Kasumi-1 (cell line): ENCODE measurements around the gene SPG7.

Experiments used
- DNase-seq, 2 experiments: peaks; one replicate each; lab custom pipeline; 2025; lab: John Stamatoyannopoulos, UW

Gene SPG7

DNA sequence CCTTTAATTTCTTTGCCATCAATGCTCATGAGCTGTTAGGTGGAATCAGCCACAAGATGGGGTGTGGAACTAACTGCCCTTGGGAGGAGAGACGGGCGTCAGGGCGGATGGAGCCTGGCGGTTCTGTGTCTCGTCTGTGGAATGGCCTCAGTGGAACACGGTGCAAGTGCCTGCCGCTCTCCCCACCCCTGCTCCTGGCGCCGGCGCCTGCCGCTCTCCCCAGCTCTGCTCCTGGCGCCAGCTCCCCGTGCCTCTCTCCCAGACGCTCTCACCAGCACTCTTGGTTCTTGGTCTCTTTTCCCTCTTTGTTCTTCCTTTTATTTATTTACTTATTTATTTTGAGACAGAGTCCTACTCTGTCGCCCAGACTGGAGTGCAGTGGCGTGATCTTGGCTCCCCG, 39.1 kb downstream of the SPG7 start:
- DNase-seq: no peak

DNA sequence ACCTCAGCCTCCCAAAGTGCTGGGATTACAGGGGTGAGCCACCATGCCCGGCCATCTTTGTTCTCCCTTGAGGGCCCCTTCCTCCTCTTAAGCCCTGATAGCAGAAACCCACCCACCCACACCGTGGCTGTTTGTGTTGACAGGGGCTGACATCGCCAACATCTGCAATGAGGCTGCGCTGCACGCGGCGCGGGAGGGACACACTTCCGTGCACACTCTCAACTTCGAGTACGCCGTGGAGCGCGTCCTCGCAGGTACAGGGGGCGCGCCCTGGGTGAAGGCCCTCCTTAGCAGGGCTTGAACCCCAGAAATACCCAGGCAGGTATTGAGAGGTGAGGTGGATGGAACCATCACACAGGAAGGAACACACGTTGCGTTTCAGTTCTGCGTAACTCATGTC, 39.7 kb downstream of the SPG7 start:
- DNase-seq: no peak

DNA sequence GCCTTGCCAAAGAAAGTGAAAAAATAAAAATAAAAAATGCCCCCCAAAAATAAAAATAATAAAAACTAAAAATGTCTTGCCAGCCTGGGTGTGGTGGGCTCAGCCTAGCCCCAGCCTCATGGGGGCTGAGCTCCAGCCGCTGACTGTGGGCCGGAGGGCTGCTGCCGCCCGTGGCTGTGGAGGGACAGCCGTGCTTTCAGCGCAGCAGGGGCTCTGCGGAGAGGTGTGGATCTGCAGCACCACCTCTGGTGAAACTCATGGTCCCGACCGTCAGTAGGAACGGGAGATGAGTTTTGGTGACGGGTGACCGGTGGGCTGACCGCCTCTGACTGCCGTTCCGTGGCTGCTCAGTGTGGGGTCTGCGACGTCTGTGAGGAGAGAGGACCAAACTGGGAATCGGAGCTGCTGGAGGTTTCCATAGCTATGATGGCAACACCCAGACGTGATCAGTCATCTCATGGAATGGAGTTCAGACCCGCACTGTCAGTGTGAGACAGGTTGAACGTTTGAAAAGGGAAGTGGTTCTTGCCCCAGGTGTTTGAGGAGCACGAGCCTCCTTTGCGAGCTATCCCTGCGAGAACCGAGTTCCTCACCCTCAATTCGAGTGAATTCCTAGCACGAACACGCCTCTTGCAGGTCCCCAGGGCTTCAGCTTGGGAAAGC, 40.3 kb downstream of the SPG7 start:
- DNase-seq: no peak

DNA sequence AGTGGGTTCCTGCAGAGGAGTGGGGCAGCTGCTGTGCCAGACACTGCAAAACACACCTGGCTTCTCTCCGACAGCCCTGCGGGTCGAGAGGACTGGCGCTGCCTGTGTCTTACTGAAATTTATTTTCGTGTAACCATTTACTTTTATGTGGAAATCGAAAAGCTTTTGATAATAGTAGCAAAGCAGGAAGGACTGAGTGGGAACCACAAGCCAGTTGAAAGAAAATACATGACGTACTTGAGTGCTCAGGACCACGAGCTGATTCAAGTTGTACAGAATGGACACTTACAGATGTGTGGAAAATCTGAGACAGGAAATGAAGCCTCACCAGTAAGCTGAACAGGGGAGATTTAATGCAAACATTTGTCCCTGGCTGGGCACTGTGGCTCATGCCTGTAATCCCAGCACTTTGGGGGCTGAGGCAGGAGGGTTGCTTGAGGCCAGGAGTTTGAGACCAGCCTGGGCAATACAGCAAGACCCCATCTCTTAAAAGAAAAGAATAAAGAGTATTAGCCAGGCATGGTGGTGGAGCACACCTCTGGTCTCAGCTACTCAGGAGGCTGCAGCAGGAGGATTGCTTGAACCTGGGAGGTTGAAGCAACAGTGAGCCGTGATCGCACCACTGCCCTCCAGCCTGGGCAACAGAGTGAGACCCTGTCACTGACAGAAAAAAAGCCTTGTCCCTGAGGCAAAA, 41.0 kb downstream of the SPG7 start:
- DNase-seq: no peak

DNA sequence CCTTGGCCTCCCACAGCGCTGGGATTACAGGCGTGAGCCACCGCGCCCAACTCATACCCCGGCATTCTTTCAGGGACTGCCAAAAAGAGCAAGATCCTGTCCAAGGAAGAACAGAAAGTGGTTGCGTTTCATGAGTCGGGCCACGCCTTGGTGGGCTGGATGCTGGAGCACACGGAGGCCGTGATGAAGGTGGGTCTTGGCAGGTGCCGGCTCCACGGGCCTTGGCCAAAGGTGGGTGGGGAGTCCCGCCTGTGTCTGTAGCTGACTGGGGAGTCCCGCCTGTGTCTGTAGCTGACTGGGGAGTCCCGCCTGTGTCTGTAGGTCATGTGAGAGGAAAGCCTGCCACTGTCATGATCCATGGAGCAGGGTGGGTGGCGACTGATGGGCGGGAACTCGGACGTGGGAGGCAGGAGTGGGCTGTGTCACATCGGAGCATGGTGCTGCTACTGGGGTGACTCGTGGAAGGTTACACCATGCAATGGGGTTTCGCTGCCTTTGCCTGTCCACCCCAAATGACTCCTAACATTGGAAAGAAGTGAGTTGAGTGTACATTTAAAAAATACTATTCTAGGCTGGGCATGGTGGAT, 42.3 kb downstream of the SPG7 start:
- no peak for DNase-seq

DNA sequence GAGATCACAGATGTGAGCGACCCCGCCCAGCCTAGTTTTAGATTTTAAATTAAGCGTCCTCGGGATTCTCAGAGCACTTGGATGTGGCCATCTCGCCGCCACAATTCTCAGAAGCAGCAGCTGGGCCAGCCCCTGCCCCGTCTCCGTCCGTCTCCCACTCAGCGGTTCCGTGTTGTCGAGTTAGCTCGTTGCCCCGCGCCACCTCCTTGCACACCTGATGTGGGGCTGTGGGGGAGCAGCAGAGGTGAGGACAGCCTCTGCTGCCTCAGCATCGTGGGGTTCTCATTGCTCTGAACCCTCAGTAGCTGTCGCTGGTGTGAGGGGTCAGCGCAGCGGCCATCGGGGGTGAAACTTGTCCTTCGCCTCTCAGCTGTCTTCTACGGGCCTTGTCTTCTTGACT, 44.1 kb downstream of the SPG7 start:
- no peak for DNase-seq

DNA sequence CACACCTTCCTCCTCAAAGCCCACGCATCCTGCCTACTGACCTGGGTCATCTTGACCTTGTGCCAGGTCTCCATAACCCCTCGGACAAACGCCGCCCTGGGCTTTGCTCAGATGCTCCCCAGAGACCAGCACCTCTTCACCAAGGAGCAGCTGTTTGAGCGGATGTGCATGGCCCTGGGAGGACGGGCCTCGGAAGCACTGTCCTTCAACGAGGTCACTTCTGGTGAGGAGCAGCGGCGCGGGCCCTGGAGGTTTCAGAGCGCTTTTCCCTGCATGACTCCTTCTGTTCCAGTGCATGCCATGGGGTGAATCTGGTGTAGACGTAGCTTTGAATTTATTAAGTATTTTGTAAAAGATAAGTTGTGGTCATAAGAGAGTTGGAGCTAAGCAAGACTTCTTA, 44.7 kb downstream of the SPG7 start:
- no peak for DNase-seq

DNA sequence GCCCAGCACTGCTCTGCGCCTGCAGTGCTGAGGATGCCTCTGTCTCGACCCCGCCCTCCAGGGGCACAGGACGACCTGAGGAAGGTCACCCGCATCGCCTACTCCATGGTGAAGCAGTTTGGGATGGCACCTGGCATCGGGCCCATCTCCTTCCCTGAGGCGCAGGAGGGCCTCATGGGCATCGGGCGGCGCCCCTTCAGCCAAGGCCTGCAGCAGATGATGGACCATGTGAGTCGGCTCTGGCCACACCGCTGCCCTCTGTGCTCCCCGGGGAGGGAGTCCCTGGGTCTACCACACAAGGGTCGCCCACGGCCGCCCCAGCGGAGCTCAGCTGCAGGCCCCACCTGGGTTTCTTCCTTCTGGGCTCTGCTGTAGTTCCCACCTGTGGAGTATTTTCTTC, 45.5 kb downstream of the SPG7 start:
- no peak for DNase-seq

DNA sequence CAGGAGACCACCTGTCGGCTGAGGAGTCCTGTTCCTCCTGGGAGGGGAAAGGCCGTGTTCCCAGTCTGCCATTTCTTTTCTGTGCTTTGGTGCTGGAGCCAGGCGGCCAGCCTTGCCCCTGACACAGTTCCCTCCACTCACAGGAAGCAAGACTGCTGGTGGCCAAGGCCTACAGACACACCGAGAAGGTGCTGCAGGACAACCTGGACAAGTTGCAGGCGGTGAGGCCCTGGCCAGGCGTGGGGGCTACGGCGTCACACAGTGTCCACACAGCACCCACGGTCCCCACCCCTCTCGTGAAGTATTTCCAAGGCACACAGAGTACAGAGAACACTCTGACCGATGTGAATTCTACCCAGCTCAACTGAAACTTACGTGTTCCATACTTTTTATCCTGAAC, 46.1 kb downstream of the SPG7 start:
- DNase-seq: no peak

DNA sequence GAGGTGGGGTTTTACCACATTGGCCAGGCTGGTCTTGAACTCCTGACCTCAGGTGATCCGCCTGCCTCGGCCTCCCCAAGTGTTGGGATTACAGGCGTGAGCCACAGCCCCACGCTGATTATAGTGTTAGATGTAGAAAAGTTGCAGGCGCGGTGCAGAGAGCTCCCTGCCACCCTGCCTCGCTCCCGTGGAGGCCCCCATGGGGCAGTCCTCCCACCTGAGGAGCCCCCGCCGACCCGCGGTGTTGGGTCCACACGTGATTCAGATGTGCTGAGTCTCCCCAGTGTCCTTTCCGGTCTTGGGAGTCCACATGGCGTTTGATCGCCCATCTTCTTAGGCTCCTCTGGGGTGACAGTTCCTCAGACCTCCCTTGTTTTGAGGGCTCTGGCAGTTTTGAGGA, 47.1 kb downstream of the SPG7 start:
- no peak for DNase-seq

DNA sequence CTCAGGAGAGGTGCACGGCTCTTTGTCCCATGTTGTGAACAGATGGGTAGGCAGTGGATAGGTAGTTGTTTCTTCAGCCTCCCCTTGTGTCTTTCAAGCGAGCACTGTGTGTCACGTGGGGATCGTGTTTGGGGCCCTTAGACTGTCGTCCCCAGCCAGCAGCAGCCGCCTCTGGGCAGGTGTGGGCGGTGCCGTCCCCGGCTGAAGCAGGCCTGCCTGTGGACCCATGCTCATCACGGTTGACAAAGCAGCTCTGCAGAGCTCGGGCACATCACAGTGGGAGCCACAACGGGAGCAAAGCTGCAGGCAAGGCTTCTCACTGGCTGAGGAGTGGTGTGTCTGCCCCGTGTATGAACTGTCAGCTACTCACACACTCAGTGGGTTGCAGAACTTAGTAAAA, 47.6 kb downstream of the SPG7 start:
- DNase-seq: no peak

DNA sequence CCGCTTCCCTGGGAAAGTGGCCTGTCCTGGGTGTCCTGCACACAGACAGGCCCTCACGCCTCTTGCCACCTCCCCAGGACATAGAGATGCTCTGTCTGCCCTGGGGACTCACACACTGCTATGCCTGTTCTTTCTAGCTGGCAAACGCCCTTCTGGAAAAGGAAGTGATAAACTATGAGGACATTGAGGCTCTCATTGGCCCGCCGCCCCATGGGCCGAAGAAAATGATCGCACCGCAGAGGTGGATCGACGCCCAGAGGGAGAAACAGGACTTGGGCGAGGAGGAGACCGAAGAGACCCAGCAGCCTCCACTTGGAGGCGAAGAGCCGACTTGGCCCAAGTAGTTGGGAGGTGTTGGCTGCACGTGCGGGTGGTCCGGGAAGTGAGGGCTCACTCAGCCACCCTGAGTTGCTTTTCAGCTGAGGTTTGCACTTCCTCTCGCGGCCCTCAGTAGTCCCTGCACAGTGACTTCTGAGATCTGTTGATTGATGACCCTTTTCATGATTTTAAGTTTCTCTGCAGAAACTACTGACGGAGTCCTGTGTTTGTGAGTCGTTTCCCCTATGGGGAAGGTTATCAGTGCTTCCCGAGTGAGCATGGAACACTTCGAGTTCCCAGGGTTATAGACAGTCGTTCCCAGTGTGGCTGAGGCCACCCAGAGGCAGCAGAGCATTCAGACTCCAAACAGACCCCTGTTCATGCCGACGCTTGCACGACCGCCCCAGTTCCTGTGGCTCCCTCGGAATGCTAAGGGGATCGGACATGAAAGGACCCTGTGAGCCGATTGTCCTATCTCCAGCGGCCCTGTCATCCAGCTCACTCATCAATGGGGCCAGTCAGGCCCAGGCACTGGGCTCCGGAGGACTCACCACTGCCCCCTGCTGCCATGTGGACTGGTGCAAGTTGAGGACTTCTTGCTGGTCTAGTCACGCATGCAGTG, 48.8 kb downstream of the SPG7 start:
- DNase-seq: peak; percentile 75 to 81

DNA sequence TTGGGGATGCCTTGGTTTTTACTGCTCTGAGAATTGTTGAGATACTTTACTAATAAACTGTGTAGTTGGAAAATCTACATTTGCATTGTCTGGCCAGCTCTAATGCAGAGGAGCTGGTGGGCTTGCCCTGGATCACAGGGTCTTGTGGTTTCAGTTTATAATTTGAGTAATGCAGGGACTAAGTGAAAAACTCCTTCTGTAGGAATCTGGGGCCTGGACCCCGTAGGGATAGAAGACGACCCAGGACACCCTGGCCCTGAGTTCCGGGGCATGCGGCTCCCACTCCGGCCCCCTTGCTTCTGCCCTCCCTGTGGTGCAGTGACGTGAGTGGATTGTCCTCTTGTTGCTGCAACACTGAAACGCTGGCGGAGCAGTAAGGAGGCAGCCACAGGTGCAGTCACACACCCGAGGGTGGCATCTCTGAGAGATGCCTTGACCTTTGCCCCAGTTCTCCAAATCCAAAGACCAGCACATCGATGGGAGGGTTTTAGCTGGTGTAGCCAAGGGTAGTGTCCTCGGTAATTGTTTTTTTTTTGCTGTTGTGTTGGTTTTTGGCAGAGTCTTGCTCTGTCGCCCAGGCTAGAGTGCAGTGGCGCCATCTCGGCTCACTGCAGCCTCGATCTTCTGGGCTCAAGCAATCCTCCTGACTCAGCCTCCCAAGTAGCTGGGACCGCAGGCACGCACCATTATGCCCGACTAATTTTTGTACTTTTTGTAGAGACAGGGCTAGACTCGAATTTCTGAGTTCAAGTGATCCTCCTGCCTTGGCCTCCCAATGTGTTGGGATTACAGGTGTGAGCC, 49.7 kb downstream of the SPG7 start:
- no peak for DNase-seq

DNA sequence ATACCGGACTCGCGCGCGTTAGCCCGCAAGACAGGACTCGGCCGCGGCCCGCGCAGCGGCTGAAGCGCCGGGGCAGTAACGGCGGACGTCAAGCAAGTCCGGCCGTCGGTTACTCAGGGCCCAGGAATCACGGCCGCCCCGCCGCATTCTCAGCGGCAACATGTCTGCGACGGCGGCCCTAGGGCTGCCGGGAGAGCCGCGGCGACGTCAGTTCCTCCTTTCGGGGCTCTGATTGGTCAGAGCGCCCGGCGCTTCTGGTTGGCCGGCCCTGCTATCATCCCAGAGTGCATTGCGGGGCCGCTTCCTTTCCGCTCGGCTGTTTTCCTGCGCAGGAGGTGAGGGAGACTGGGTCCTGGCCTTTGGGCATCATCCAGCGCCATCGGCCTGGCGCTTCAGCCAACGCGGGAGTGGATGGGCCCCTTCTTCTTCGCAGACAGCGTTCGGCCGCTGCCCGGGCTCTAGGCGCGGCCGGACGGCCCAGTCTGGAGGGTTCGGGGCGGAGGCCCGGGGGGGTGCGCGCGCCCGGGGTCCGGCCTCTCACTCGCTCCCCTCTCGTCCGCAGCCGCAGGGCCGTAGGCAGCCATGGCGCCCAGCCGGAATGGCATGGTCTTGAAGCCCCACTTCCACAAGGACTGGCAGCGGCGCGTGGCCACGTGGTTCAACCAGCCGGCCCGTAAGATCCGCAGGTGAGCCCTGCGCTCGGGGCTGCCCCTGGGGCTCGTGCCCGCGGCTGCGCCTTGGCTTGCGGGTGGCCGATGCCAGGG, 52.4 kb downstream of the SPG7 start, which contains the start of gene RPL13:
TSS of gene RPL13 (plus strand) at position 305 of the 764 bp plus-strand sequence. CDS start at position 583, 278 bp downstream.
- peak; percentile 96 for DNase-seq

DNA sequence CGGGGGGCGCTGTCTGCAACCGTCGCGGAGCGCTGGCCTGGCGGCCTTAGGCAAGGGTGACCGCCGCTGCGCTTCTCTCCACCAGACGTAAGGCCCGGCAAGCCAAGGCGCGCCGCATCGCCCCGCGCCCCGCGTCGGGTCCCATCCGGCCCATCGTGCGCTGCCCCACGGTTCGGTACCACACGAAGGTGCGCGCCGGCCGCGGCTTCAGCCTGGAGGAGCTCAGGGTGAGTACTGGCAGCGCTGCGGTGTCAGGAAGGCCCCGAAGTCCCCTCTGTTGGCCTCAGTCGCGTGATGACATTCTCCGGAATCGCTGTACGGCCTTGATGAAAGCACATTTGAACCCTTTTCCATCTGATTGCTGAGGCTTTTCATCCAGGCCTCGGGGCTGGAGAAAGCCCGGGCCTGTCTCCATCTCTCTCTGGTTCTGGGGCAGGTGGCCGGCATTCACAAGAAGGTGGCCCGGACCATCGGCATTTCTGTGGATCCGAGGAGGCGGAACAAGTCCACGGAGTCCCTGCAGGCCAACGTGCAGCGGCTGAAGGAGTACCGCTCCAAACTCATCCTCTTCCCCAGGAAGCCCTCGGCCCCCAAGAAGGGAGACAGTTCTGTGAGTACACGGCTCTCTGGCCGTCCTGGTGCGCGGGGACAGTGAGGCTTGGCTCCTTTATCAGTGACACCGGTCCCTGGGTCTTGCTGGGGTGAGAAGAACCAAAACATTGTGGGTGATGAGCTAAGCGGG, 53.1 kb downstream of the SPG7 start:
- no peak for DNase-seq

DNA sequence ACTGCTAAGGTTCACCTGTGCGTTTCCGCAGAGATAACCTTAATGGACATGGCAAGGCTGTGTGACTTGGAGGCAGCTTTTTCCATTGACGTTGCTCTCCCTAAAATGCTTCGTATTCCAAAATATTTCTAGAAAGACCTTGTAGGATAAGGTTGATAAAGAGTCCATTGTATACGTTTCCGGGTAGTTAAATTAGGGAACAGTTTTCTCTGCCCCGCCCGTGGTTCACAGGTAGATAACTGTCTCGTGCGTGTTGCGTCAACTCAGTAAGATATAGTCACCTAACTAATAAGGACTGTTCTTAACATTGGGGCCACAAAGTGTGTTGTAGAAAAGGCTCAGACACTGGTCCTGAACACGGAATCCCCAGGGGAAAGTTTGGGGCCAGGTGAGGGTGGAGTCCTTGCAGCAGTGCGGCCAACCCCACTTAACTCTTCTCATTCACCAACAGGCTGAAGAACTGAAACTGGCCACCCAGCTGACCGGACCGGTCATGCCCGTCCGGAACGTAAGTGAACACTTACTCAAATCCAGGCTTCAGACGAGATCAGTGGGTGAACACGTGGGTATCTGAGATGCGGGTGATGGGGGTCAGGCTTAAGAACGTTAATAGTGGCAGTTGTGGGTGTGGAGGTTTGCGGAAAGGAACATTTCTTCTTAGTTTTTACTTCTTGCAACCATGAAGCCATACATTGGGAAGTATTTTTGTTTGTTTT, 53.8 kb downstream of the SPG7 start:
- DNase-seq: peak; percentile 19

DNA sequence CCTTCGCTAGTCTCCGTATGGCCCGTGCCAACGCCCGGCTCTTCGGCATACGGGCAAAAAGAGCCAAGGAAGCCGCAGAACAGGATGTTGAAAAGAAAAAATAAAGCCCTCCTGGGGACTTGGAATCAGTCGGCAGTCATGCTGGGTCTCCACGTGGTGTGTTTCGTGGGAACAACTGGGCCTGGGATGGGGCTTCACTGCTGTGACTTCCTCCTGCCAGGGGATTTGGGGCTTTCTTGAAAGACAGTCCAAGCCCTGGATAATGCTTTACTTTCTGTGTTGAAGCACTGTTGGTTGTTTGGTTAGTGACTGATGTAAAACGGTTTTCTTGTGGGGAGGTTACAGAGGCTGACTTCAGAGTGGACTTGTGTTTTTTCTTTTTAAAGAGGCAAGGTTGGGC, 54.7 kb downstream of the SPG7 start:
- DNase-seq: no peak

DNA sequence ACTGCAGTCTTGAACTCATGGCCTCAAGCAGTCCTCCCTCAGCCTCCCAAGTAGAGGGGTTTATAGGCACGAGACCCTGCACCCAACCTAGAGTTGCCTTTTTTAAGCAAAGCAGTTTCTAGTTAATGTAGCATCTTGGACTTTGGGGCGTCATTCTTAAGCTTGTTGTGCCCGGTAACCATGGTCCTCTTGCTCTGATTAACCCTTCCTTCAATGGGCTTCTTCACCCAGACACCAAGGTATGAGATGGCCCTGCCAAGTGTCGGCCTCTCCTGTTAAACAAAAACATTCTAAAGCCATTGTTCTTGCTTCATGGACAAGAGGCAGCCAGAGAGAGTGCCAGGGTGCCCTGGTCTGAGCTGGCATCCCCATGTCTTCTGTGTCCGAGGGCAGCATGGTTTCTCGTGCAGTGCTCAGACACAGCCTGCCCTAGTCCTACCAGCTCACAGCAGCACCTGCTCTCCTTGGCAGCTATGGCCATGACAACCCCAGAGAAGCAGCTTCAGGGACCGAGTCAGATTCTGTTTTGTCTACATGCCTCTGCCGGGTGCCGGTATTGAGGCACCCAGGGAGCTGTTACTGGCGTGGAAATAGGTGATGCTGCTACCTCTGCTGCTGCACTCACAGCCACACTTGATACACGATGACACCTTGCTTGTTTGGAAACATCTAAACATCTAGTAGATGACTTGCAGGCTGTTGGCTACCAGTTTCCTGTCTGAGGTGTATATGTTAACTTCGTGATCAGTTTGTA, 55.6 kb downstream of the SPG7 start:
- no peak for DNase-seq
